ENCODE measurements around the gene ARHGAP22. TPM values are rescaled to one million over a fixed set of nuclear protein-coding genes. Genes with fewer than 3 reads are reported as not detected.

Gene ARHGAP22
- total RNA-seq, 6 donors from 2014 or later: 1.4 to 25.1 (median 7.1) TPM

DNA sequence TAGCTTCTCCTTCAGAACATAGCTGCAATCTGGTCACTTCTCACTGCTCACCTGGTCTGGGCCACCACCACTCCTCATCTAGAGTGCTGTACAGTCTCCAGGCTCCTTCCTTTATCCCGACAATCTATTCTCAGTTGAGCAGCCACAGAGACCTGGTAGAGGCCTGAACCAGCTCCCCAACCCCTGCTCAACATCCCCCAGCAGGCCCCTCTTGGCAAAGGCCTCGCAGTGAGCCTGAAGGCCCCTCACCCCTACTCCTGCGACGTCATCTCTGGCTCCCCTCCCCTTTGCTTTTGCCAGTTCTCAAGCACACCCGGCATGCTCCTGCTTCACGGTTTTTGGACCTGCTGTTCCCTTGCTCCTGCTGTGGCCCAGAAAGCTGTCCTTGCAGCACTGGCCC is 113.9 kb downstream of the ARHGAP22 start:
- no peak overlapping the region for H3K27ac ChIP-seq
- ATAC-seq (ENCODE audit: low FRiP score in 2 of 2) (no peak), DNase-seq (no peak)

DNA sequence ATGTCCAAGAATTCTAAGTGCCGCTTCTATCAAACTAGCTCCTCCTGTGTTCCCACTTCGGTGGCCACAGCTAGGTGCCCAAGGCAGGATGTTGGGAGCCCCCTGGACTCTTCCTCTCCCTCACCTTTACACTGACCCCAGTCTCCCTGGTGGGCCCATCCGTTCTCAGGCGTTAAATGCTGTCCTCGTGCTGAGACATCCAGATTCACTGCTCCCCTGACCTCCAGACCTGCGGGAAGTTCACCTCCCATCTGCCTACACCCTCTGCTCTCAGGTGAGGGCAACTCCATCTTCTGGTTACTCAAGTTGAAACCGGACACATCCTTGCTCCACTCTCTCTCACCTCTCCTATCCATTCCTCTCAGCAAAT is 114.3 kb downstream of the ARHGAP22 start:
- H3K27me3 ChIP-seq: no peaks in the 10 kb centered on the region
- no peaks in the 10 kb centered on the region for H3K9me3 ChIP-seq
- 90 to 92% methylated on average over 7 of the region's 7 CpGs for WGBS, 2 donors
- DNase-seq: no peak
- no peak for ATAC-seq (ENCODE audit: low FRiP score in 2 of 2)
- H3K4me1 ChIP-seq: peaks cover 0 to 6% (median 0%) of the 10 kb centered on the region in 4 donors
- no peak overlapping the region for H3K27ac ChIP-seq
- H3K36me3 ChIP-seq: no peaks in the 10 kb centered on the region
- TF ChIP-seq EP300 (IDR thresholded peaks at IDR 0.05) (no peak), POLR2A (IDR thresholded peaks at IDR 0.05) (no peak), POLR2AphosphoS5 (IDR thresholded peaks at IDR 0.05) (no peak)
- TF ChIP-seq, protein P1, sequence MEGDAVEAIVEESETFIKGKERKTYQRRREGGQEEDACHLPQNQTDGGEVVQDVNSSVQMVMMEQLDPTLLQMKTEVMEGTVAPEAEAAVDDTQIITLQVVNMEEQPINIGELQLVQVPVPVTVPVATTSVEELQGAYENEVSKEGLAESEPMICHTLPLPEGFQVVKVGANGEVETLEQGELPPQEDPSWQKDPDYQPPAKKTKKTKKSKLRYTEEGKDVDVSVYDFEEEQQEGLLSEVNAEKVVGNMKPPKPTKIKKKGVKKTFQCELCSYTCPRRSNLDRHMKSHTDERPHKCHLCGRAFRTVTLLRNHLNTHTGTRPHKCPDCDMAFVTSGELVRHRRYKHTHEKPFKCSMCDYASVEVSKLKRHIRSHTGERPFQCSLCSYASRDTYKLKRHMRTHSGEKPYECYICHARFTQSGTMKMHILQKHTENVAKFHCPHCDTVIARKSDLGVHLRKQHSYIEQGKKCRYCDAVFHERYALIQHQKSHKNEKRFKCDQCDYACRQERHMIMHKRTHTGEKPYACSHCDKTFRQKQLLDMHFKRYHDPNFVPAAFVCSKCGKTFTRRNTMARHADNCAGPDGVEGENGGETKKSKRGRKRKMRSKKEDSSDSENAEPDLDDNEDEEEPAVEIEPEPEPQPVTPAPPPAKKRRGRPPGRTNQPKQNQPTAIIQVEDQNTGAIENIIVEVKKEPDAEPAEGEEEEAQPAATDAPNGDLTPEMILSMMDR (IDR thresholded peaks at IDR 0.05): no peak
- no peak overlapping the region for H3K4me3 ChIP-seq

More for the DNA sequence above, 113.9 kb downstream of the ARHGAP22 start:
- Histone ChIP-seq H3K27me3 (no peaks in the 10 kb centered on the region), H3K4me1 (peaks cover 0 to 6% (median 0%) of the 10 kb centered on the region in 4 donors), H3K9me3 (no peaks in the 10 kb centered on the region), H3K4me3 (no peak overlapping the region), H3K36me3 (no peaks in the 10 kb centered on the region)
- WGBS, 2 donors: 76 to 83% methylated on average over 6 of the region's 6 CpGs
- TF ChIP-seq POLR2A (IDR thresholded peaks at IDR 0.05) (no peak), POLR2AphosphoS5 (IDR thresholded peaks at IDR 0.05) (no peak), EP300 (IDR thresholded peaks at IDR 0.05) (no peak)
- TF ChIP-seq, protein P1 (IDR thresholded peaks at IDR 0.05): no peak

DNA sequence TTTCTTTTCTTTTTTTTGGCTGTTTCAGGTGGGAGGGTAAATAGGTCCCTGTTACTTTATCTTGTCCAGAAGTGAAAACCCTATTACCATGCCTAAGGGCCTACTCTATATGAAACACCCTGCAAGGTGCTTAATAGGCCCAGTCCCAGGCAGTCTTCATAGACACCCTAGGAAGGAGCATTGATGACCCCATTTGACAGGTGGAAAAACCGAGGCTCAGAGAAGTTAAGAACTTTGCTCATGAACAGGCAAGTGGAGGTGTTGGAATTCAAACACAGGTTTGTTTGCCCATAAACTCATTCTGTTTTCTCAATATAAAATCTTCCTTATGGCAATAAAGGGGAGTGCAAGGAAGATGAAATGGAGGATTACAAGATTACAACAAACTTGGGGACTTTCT is 115.8 kb downstream of the ARHGAP22 start:
- 97 to 100% methylated on average over 1 of the region's 1 CpG for WGBS, 2 donors
- Histone ChIP-seq H3K4me1 (peaks cover 0 to 6% (median 0%) of the 10 kb centered on the region in 4 donors), H3K4me3 (no peak overlapping the region), H3K36me3 (no peaks in the 10 kb centered on the region), H3K27me3 (no peaks in the 10 kb centered on the region), H3K27ac (no peak overlapping the region), H3K9me3 (no peaks in the 10 kb centered on the region)
- TF ChIP-seq POLR2AphosphoS5 (IDR thresholded peaks at IDR 0.05) (no peak), POLR2A (IDR thresholded peaks at IDR 0.05) (no peak), EP300 (IDR thresholded peaks at IDR 0.05) (no peak)
- TF ChIP-seq, protein P1 (IDR thresholded peaks at IDR 0.05): no peak
- no peak for DNase-seq
- no peak for ATAC-seq (ENCODE audit: low FRiP score in 2 of 2)

DNA sequence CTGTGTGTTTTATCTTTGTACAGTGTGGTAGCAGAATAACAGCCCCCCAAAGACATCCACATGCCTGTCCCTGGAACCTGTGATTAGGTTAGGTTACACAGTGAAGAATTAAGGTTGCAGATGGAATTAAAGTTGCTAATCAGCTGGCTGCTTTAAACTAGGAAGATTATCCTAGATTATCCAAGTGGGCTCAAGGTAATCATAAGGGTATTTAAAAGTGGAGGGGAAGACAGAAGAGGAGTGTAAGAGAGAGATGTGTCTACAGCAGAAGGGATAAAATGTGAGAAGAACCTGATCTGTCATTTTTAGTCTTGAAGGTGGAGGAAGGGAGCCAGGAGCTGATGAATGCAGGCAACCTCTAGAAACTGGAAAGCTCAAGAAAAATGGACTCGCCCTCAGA is 117.6 kb downstream of the ARHGAP22 start:
- WGBS, 2 donors: 78 to 83% methylated on average over 1 of the region's 1 CpG
- no peaks in the 10 kb centered on the region for H3K36me3 ChIP-seq
- no peaks in the 10 kb centered on the region for H3K4me1 ChIP-seq
- no peaks in the 10 kb centered on the region for H3K9me3 ChIP-seq
- DNase-seq (no peak), ATAC-seq (ENCODE audit: low FRiP score in 2 of 2) (no peak)
- no peak overlapping the region for H3K27ac ChIP-seq
- no peaks in the 10 kb centered on the region for H3K27me3 ChIP-seq
- TF ChIP-seq, protein P1 (IDR thresholded peaks at IDR 0.05): no peak
- TF ChIP-seq EP300 (IDR thresholded peaks at IDR 0.05) (no peak), POLR2AphosphoS5 (IDR thresholded peaks at IDR 0.05) (no peak), POLR2A (IDR thresholded peaks at IDR 0.05) (no peak)
- no peak overlapping the region for H3K4me3 ChIP-seq

DNA sequence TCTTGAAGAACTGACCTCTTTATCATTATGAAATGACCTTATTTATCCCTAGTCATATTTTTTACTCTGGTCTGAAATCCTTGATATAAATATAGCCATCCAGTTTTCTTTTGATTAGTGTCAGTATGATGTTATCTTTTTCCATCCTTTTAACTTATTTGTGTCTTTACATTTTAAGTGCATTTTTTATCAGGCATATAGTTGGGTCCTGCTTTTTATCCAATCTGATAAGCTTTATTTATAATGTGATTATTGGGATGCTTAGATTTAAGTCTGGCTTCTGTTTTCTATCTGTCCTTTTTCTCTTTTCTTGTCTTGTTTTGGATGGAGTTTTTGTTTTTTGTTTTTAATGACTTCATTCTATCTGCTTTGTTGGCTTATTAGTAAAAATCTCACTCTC is 119.2 kb downstream of the ARHGAP22 start:
- DNase-seq: no peak
- H3K27ac ChIP-seq: no peak overlapping the region
- no peak overlapping the region for H3K4me3 ChIP-seq
- no peaks in the 10 kb centered on the region for H3K4me1 ChIP-seq
- H3K27me3 ChIP-seq: no peaks in the 10 kb centered on the region
- no peaks in the 10 kb centered on the region for H3K36me3 ChIP-seq
- H3K9me3 ChIP-seq: no peaks in the 10 kb centered on the region
- TF ChIP-seq POLR2A (IDR thresholded peaks at IDR 0.05): no peak
- TF ChIP-seq POLR2AphosphoS5 (IDR thresholded peaks at IDR 0.05): no peak
- TF ChIP-seq, protein P1 (IDR thresholded peaks at IDR 0.05): no peak
- TF ChIP-seq EP300 (IDR thresholded peaks at IDR 0.05): no peak
- no peak for ATAC-seq (ENCODE audit: low FRiP score in 2 of 2)

Measured in upper lobe of left lung (tissue), 6 donors.